Thymus (tissue), 11 donors: Measurements from ENCODE around the gene B9D1. TPM values are rescaled to one million over a fixed set of nuclear protein-coding genes. Genes with fewer than 3 reads are reported as not detected.

ENCODE experiments used
- DNase-seq, 9 donors: peaks; one replicate each; pipeline ENCODE4 v3.0.0-alpha.2; 2013; ENCODE audit warnings: low spot score in 9 of 9, low read depth in 6 of 9, missing footprints in 1 of 9
- H3K27ac ChIP-seq, 2 donors: one replicate each; pipeline ENCODE4 v1.5.1; 2013; ENCODE audit warnings: control low read depth in 1 of 2, low read depth in 1 of 2, low read length in 1 of 2, mild to moderate bottlenecking in 1 of 2, moderate library complexity in 1 of 2
- H3K27me3 ChIP-seq, 2 donors: one replicate each; pipeline ENCODE4 v1.5.1; 2013; ENCODE audit warnings: low read length in 1 of 2; ENCODE audit not compliant: control insufficient read depth in 2 of 2, insufficient read depth in 1 of 2
- H3K36me3 ChIP-seq, 2 donors: one replicate each; pipeline ENCODE4 v1.5.1; 2013; ENCODE audit warnings: low read length in 1 of 2, mild to moderate bottlenecking in 1 of 2, moderate library complexity in 1 of 2; ENCODE audit not compliant: control insufficient read depth in 2 of 2, insufficient read depth in 2 of 2
- H3K4me1 ChIP-seq, 2 donors: one replicate each; pipeline ENCODE4 v1.5.1; 2013; ENCODE audit warnings: low read length in 2 of 2; ENCODE audit not compliant: control insufficient read depth in 2 of 2, insufficient read depth in 2 of 2
- H3K4me3 ChIP-seq, 2 donors: one replicate each; pipeline ENCODE4 v1.5.1; 2013; ENCODE audit warnings: low read length in 2 of 2, control low read depth in 1 of 2, mild to moderate bottlenecking in 1 of 2
- H3K9me3 ChIP-seq, 2 donors: one replicate each; pipeline ENCODE4 v1.5.1; 2013; ENCODE audit warnings: low read length in 1 of 2, mild to moderate bottlenecking in 1 of 2; ENCODE audit not compliant: control insufficient read depth in 2 of 2, insufficient read depth in 1 of 2
- WGBS: extraction: QIAGEN DNeasy Blood & Tissue Kit; methylation state at CpG from one replicate; pipeline ENCODE4 v1.1.7; 2013; 5-methylcytosine and 5-hydroxymethylcytosine counted together
- polyA plus RNA-seq: library from polyadenylated mRNA; stranded (reverse); fragments of 200-250 nt; gene quantifications from one replicate; pipeline ENCODE4 v1.2.3, GENCODE V29; 2013
- total RNA-seq: library from RNA; stranded (reverse); fragments of 120-200 nt; gene quantifications from one replicate; pipeline ENCODE4 v1.2.4, GENCODE V29; 2013
- donor health status: healthy.

B9D1 gene
- total and polyA plus RNA-seq, 2 donors: 5.4 to 6.4 TPM

GRCh38 chr17:19325542-19325941 lies 37.0 kb downstream of the B9D1 start:
- DNase-seq: no peak
- Histone ChIP-seq H3K36me3 (no peaks in the 10 kb centered on the region), H3K27ac (no peak overlapping the region)

GRCh38 chr17:19322861-19323260 lies 39.7 kb downstream of the B9D1 start:
- no peaks in the 10 kb centered on the region for H3K4me1 ChIP-seq
- peaks cover 0 to 28% of the 10 kb centered on the region in 2 donors for H3K27me3 ChIP-seq
- H3K9me3 ChIP-seq: no peaks in the 10 kb centered on the region
- H3K36me3 ChIP-seq: no peaks in the 10 kb centered on the region
- 98% methylated on average over 1 of the region's 1 CpG for WGBS
- no peak overlapping the region for H3K27ac ChIP-seq
- H3K4me3 ChIP-seq: no peak overlapping the region
- no peak for DNase-seq

More at GRCh38 chr17:19325542-19325941, 37.0 kb downstream of the B9D1 start:
- H3K4me3 ChIP-seq: no peak overlapping the region
- no peaks in the 10 kb centered on the region for H3K9me3 ChIP-seq
- H3K4me1 ChIP-seq: no peaks in the 10 kb centered on the region
- peaks cover 0 to 34% of the 10 kb centered on the region in 2 donors for H3K27me3 ChIP-seq

- no peak for DNase-seq
- Histone ChIP-seq H3K36me3 (no peaks in the 10 kb centered on the region), H3K4me1 (peaks cover 0 to 4% of the 10 kb centered on the region in 2 donors), H3K27ac (no peak overlapping the region), H3K9me3 (no peaks in the 10 kb centered on the region), H3K27me3 (peaks cover 0 to 35% of the 10 kb centered on the region in 2 donors), H3K4me3 (no peak overlapping the region)
- WGBS: 97% methylated on average over 5 of the region's 5 CpGs
Measured at GRCh38 chr17:19322129-19322505, 40.4 kb downstream of the B9D1 start.

DNA sequence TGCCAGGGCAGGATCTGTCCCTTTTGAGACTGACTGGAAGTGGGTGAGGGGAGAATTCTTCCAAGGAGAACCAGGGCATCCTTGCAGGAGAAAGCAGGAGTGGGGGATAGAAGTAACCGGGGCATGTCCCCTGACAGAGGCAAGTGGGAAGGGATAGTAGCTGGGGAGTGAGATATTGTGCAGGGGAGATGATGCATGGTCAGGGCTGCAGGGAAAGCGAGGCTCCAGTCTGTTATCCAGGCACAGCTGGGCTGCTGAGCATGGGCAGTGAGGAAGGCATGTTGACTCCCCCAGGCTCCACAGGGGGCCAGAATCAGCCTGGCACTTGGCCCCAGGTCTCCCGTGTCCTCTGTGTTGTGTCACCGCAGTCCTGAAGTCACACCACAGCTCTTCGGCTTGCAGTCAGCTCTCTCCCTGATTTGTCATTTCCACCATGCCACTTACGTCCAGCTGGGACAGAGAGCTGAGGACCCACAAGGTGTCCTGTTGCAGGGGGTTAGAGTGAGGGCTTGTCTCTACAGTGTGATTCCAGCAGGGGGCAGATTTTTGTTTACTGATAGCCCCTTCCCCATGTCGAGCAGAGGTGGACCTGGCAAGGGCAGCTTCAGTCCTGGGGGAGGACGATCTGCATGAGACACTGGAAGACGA lies 40.9 kb downstream of the B9D1 start:
- Histone ChIP-seq H3K27me3 (peaks cover 0 to 39% of the 10 kb centered on the region in 2 donors), H3K9me3 (no peaks in the 10 kb centered on the region), H3K27ac (no peak overlapping the region), H3K36me3 (no peaks in the 10 kb centered on the region), H3K4me1 (peaks cover 0 to 4% of the 10 kb centered on the region in 2 donors), H3K4me3 (no peak overlapping the region)
- 93% methylated on average over 9 of the region's 9 CpGs for WGBS
- DNase-seq: no peak

- Histone ChIP-seq H3K36me3 (no peaks in the 10 kb centered on the region), H3K27me3 (peaks cover 0 to 39% of the 10 kb centered on the region in 2 donors), H3K4me3 (no peak overlapping the region), H3K9me3 (no peaks in the 10 kb centered on the region), H3K4me1 (peaks cover 0 to 4% of the 10 kb centered on the region in 2 donors), H3K27ac (no peak overlapping the region)
- DNase-seq: no peak
- 93% methylated on average over 5 of the region's 5 CpGs for WGBS
Measured at GRCh38 chr17:19320876-19321275, 41.6 kb downstream of the B9D1 start.

DNA sequence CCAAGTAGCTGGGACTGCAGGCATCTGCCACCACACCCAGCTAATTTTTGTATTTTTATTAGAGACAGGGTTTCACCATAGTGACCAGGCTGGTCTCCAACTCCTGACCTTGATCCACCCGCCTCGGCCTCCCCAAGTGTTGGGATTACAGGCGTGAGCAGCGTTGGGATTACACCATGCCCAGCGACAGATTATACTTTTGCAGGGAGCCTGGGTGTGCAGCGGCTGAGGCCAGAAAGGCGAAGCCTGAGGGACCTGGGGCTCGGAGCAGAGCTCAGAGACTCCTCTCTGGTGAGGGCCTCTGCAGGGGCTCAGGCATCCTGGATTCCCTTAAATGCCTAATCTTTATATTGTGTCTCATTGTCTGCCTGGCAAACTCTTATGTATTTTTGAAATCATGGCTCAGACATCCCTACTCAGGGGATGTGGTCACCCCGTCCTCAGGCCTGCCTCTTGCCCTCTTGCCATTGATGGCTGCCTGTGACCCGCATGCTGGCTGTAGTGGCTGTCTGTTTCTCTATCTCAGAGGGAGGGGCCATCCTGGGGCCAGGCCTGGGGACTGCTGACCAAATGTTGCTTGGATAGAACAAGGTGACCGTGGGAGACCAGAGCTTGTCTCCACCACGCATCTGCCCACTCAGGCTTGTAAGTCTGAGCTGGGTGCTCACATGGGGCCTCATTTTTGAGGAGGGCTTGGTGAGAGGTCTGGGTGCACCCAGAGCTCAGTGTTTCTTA lies 42.6 kb downstream of the B9D1 start:
- Histone ChIP-seq H3K9me3 (no peaks in the 10 kb centered on the region), H3K36me3 (no peaks in the 10 kb centered on the region), H3K27me3 (peaks cover 0 to 45% of the 10 kb centered on the region in 2 donors), H3K4me1 (peaks cover 0 to 4% of the 10 kb centered on the region in 2 donors), H3K4me3 (no peak overlapping the region), H3K27ac (no peak overlapping the region)
- no peak for DNase-seq
- 96% methylated on average over 12 of the region's 12 CpGs for WGBS

DNA sequence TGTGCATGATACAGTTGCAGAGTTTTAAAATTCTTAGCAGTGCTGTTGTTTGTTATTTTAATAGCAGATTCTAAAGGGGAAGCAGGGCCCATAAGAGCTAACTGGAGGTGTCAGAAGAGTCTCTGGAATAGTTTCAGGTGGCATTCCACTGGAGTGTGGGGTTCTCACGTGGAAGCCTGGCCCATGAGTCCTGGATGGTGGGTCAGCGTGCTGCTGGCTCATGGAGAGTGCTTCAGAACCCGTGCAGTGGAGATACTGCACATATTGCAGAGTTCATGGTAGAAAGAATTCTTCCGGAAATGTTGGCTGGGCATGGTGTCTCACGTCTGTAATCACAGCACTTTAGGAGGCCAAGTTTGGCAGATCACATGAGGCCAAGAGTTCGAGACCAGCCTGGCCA lies 43.9 kb downstream of the B9D1 start:
- H3K4me1 ChIP-seq: peaks cover 0 to 4% of the 10 kb centered on the region in 2 donors
- DNase-seq: no peak
- H3K27ac ChIP-seq: no peak overlapping the region
- H3K36me3 ChIP-seq: no peaks in the 10 kb centered on the region
- no peaks in the 10 kb centered on the region for H3K9me3 ChIP-seq
- H3K27me3 ChIP-seq: peaks cover 0 to 52% of the 10 kb centered on the region in 2 donors
- H3K4me3 ChIP-seq: no peak overlapping the region
- WGBS: 94% methylated on average over 6 of the region's 6 CpGs

DNA sequence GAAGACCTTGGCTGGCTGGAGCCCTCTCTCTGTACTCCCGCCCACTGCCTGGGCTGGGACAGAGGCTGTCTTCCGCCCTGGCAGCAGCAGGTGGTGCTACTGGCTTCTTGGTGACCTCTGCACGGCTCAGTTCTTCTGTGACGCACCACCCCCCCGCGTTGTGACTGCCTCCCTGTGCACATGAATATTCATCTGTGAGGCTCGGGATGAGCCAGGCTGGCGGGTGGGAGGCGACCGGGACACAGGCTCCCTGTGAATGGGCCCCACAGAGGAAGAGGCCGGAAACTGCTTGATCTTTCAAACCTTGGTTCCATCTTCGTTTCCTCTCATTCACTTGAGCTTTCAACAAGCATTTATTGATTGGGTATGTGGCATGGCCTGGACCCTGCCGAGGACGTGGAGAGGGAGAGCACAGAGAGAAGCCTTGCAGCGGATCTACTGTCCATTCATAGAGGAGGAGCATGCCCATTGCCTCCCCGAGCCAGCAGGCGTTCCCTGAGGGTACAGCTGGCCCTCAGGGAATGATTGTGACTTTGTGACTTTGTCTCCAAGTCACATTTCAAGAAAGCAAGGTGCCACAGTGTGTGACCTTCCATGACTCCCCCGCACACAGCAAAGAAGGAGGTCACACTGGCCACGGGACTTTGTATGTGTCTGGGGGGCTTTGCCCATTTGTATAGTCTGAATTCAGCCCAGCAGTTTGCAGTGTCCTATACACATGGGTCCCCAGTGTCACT lies 45.0 kb downstream of the B9D1 start:
- peaks cover 2 to 59% of the 10 kb centered on the region in 2 donors for H3K27me3 ChIP-seq
- peaks cover 0 to 4% of the 10 kb centered on the region in 2 donors for H3K4me1 ChIP-seq
- no peaks in the 10 kb centered on the region for H3K36me3 ChIP-seq
- WGBS: 80% methylated on average over 19 of the region's 19 CpGs
- peak in 1 of 9 donors; percentile 20 for DNase-seq
- no peaks in the 10 kb centered on the region for H3K9me3 ChIP-seq
- no peak overlapping the region for H3K27ac ChIP-seq
- no peak overlapping the region for H3K4me3 ChIP-seq
